Gastrocnemius medialis (tissue), 4 donors: Measurements from ENCODE around the gene NUTM2F.
"Not testable (repeated sequence)": the region's sequence is repeated elsewhere in the genome, so short reads cannot be mapped to it uniquely, and the experiment has no call there.

Experiments
- POLR2A ChIP-seq, 2 donors: fragments of 450-650 bp; IDR thresholded peaks; one replicate each; pipeline ENCODE4 v1.6.1; 2017; ENCODE audit warnings: antibody characterized with exemption in 2 of 2, mild to moderate bottlenecking in 2 of 2, moderate library complexity in 2 of 2
- TF ChIP-seq, protein P1 (sequence below), 5 experiments: fragments of 450-650 bp in 3 of 5; fragments of 200-600 bp in 2 of 5; sonication (generic) in 2 of 5; IDR thresholded peaks in 4 of 5; conservative IDR thresholded peaks in 1 of 5; 1 replicate in 4 of 5; 2 replicates in 1 of 5; pipeline ENCODE4 v1.5.1; 2016 to 2019; ENCODE audit warnings: antibody characterized with exemption in 5 of 5, mild to moderate bottlenecking in 3 of 5, moderate library complexity in 3 of 5

DNA sequence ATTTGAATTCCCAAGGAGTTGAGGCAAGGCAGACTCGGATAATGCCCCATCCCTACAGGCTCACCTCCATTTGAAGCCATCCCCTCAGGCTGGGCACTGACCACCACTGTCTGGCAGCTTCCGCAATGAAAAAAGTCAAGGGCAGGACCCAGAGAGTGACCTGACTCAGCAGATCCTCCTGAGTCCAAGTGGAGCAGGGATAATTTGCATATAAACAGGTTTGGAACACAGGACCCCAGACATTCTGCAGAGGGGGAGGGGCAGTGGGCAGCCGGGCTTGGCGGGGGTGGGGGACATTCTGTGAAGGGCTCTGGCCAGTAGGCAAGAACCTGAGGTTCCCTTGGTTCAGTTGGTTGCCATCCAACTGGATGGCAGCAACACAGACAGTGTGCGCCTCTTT, at the start of gene NUTM2F:
- TF ChIP-seq, protein P1, sequence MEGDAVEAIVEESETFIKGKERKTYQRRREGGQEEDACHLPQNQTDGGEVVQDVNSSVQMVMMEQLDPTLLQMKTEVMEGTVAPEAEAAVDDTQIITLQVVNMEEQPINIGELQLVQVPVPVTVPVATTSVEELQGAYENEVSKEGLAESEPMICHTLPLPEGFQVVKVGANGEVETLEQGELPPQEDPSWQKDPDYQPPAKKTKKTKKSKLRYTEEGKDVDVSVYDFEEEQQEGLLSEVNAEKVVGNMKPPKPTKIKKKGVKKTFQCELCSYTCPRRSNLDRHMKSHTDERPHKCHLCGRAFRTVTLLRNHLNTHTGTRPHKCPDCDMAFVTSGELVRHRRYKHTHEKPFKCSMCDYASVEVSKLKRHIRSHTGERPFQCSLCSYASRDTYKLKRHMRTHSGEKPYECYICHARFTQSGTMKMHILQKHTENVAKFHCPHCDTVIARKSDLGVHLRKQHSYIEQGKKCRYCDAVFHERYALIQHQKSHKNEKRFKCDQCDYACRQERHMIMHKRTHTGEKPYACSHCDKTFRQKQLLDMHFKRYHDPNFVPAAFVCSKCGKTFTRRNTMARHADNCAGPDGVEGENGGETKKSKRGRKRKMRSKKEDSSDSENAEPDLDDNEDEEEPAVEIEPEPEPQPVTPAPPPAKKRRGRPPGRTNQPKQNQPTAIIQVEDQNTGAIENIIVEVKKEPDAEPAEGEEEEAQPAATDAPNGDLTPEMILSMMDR (IDR thresholded peaks at IDR 0.05 in 4 of 5, conservative IDR thresholded peaks at IDR 0.05 in 1 of 5), result not testable (repeated sequence)
- TF ChIP-seq POLR2A (IDR thresholded peaks at IDR 0.05), result not testable (repeated sequence)
